ENCODE measurements around the gene PTGFR. TPM values are rescaled to one million over a fixed set of nuclear protein-coding genes. Genes with fewer than 3 reads are reported as not detected.

PTGFR gene
- total RNA-seq, 4 donors from 2014 or later = 0.18 to 1.7 (median 1.0) TPM

DNA sequence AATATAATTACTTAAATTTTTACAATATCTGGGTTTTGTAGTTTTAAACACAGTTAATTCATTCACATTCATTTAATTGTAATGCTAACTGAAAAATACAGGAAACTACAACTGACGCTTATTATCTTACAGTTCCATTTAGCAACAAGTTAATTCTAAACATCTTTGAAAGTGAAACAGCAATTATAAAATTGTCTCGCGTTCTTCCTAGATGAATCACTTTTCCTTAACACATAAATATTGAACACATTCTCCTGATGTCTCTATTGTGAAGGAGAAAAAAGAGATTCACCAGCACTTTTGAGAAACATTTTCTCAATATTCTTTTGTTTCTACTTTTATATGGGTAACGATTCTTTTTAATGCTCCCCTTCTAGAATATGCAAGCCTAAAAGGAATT is 6.4 kb downstream of the PTGFR start:
- Histone ChIP-seq H3K27ac (peak overlapping the region in 1 of 4 donors; percentile 7), H3K4me3 (no peak overlapping the region), H3K27me3 (no peaks in the 10 kb centered on the region), H3K36me3 (no peaks in the 10 kb centered on the region), H3K9me3 (no peaks in the 10 kb centered on the region), H3K4me1 (no peaks in the 10 kb centered on the region)
- DNase-seq = no peak
- TF ChIP-seq, protein P1, sequence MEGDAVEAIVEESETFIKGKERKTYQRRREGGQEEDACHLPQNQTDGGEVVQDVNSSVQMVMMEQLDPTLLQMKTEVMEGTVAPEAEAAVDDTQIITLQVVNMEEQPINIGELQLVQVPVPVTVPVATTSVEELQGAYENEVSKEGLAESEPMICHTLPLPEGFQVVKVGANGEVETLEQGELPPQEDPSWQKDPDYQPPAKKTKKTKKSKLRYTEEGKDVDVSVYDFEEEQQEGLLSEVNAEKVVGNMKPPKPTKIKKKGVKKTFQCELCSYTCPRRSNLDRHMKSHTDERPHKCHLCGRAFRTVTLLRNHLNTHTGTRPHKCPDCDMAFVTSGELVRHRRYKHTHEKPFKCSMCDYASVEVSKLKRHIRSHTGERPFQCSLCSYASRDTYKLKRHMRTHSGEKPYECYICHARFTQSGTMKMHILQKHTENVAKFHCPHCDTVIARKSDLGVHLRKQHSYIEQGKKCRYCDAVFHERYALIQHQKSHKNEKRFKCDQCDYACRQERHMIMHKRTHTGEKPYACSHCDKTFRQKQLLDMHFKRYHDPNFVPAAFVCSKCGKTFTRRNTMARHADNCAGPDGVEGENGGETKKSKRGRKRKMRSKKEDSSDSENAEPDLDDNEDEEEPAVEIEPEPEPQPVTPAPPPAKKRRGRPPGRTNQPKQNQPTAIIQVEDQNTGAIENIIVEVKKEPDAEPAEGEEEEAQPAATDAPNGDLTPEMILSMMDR (IDR thresholded peaks at IDR 0.05) = no peak
- TF ChIP-seq POLR2A (IDR thresholded peaks at IDR 0.05) = no peak

DNA sequence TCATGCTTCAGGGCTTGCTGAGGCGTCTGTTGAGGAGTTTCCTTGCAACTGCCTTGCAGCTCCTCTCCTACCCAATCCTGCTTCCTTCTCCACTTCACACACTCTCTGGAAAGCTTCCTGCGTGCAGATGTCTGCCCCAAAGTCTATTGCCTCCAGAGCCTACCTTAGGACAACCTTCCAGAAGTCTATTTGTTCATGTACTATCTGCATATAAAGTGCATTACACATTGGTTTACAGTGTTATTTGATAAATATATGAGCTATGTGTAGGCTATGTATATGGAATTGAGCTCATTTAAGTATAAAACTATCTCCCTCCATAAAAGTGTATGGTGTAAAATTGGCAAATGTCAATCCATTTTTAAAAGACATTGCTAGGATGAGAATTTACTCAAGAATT is 9.8 kb downstream of the PTGFR start:
- no peak overlapping the region for H3K4me3 ChIP-seq
- DNase-seq = no peak
- no peaks in the 10 kb centered on the region for H3K4me1 ChIP-seq
- no peak overlapping the region for H3K27ac ChIP-seq
- TF ChIP-seq, protein P1 (IDR thresholded peaks at IDR 0.05) = no peak
- TF ChIP-seq POLR2A (IDR thresholded peaks at IDR 0.05) = no peak
- H3K9me3 ChIP-seq = no peaks in the 10 kb centered on the region
- no peaks in the 10 kb centered on the region for H3K27me3 ChIP-seq
- H3K36me3 ChIP-seq = no peaks in the 10 kb centered on the region

GRCh38 chr1:78501203-78501602 is 10.4 kb downstream of the PTGFR start:
- H3K4me3 ChIP-seq = no peak overlapping the region
- no peaks in the 10 kb centered on the region for H3K27me3 ChIP-seq
- no peaks in the 10 kb centered on the region for H3K36me3 ChIP-seq
- no peaks in the 10 kb centered on the region for H3K9me3 ChIP-seq
- TF ChIP-seq, protein P1 (IDR thresholded peaks at IDR 0.05) = no peak
- TF ChIP-seq POLR2A (IDR thresholded peaks at IDR 0.05) = no peak
- H3K4me1 ChIP-seq = no peaks in the 10 kb centered on the region
- DNase-seq = no peak
- H3K27ac ChIP-seq = no peak overlapping the region

- Histone ChIP-seq H3K4me3 (no peak overlapping the region), H3K27me3 (no peaks in the 10 kb centered on the region), H3K4me1 (no peaks in the 10 kb centered on the region), H3K36me3 (no peaks in the 10 kb centered on the region), H3K27ac (no peak overlapping the region), H3K9me3 (peaks cover 0 to 7% (median 3%) of the 10 kb centered on the region in 4 donors)
- no peak for DNase-seq
- TF ChIP-seq POLR2A (IDR thresholded peaks at IDR 0.05) = no peak
- TF ChIP-seq, protein P1 (IDR thresholded peaks at IDR 0.05) = no peak
Measured at GRCh38 chr1:78511334-78511733, 20.6 kb downstream of the PTGFR start.

DNA sequence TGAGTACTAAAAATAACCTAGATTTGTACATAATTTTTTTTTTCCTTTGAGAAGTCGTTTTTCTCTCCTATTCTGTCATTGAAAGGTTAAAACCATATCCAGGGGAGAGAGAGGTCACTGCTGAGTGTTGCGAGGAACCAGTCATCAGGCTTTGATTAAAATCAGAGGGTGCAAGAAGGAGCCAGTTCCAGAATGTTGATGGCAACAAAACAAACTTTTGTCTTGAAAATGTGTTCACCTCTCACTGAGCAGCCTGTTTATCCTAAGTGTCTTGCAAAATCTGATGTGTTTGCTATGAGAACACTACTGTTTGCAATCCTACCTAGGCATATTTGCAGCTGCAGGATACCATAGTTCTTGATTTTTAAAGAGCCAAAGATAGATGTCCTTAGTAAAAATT is 25.9 kb downstream of the PTGFR start:
- Histone ChIP-seq H3K27me3 (no peaks in the 10 kb centered on the region), H3K36me3 (no peaks in the 10 kb centered on the region), H3K9me3 (peaks cover 0 to under 1% (median 0%) of the 10 kb centered on the region in 4 donors), H3K4me3 (no peak overlapping the region), H3K27ac (no peak overlapping the region), H3K4me1 (no peaks in the 10 kb centered on the region)
- DNase-seq = no peak
- TF ChIP-seq, protein P1 (IDR thresholded peaks at IDR 0.05) = no peak
- TF ChIP-seq POLR2A (IDR thresholded peaks at IDR 0.05) = no peak

DNA sequence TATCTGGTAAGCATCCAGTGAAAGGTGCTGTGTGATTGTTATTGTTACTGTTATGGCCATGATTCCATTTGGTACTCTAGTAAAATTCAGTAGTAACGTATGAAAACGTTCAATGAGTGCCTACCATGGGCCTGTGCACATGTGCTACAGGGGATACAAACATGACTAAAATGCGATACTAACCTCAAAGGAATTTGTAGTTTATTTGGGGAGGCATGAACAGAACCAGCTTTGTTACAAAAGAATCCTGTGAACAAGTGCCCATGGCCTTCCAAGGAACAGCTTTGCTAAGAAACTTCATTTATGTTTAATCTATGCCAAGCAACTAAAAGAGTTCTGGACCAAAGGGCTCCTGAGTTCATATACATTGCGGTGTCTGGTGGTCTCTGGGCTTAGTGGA is 28.7 kb downstream of the PTGFR start:
- TF ChIP-seq, protein P1 (IDR thresholded peaks at IDR 0.05) = no peak
- no peak for TF ChIP-seq POLR2A (IDR thresholded peaks at IDR 0.05)
- Histone ChIP-seq H3K4me3 (no peak overlapping the region), H3K27ac (no peak overlapping the region), H3K27me3 (no peaks in the 10 kb centered on the region), H3K9me3 (no peaks in the 10 kb centered on the region), H3K36me3 (no peaks in the 10 kb centered on the region), H3K4me1 (no peaks in the 10 kb centered on the region)
- no peak for DNase-seq
